NCI-H1436 treated with DMSO at 0.1 percent for 48 hours (cell line): ENCODE measurements around the gene KCNB1.
"Not testable (repeated sequence)": the region's sequence is repeated elsewhere in the genome, so short reads cannot be mapped to it uniquely, and the experiment has no call there.

ENCODE experiments used
- DNase-seq: peaks from one replicate; lab custom pipeline; 2025; lab: John Stamatoyannopoulos, UW

KCNB1 gene

GRCh38 chr20:49435639-49436038 lies 46.8 kb downstream of the KCNB1 start:
- no peak for DNase-seq

GRCh38 chr20:49433333-49433732 lies 49.1 kb downstream of the KCNB1 start:
- DNase-seq, result no peak

- no peak for DNase-seq
Observed at GRCh38 chr20:49432550-49432949, 49.9 kb downstream of the KCNB1 start.

GRCh38 chr20:49431329-49431728 lies 51.1 kb downstream of the KCNB1 start:
- no peak for DNase-seq

GRCh38 chr20:49430320-49430719 lies 52.1 kb downstream of the KCNB1 start:
- no peak for DNase-seq

- no peak for DNase-seq
Observed at GRCh38 chr20:49427751-49428518, 54.5 kb downstream of the KCNB1 start.

- no peak for DNase-seq
Observed at GRCh38 chr20:49426873-49427272, 55.6 kb downstream of the KCNB1 start.

GRCh38 chr20:49426395-49426794 lies 56.1 kb downstream of the KCNB1 start:
- DNase-seq, result no peak

- no peak for DNase-seq
Observed at GRCh38 chr20:49424536-49424935, 57.9 kb downstream of the KCNB1 start.

GRCh38 chr20:49422161-49422560 lies 60.3 kb downstream of the KCNB1 start:
- no peak for DNase-seq

GRCh38 chr20:49420811-49421295 lies 61.6 kb downstream of the KCNB1 start:
- DNase-seq, result no peak

GRCh38 chr20:49420292-49420691 lies 62.2 kb downstream of the KCNB1 start:
- DNase-seq, result no peak

- DNase-seq, result no peak
Observed at GRCh38 chr20:49419785-49420184, 62.7 kb downstream of the KCNB1 start.

GRCh38 chr20:49418809-49419208 lies 63.7 kb downstream of the KCNB1 start:
- DNase-seq, result no peak

- DNase-seq, result no peak
Observed at GRCh38 chr20:49417843-49418555, 64.5 kb downstream of the KCNB1 start.

- no peak for DNase-seq
Observed at GRCh38 chr20:49415668-49416044, 66.8 kb downstream of the KCNB1 start.

GRCh38 chr20:49415005-49415667 lies 67.3 kb downstream of the KCNB1 start:
- DNase-seq, result no peak

- no peak for DNase-seq
Observed at GRCh38 chr20:49413677-49414076, 68.8 kb downstream of the KCNB1 start.

- no peak for DNase-seq
Observed at GRCh38 chr20:49412953-49413352, 69.5 kb downstream of the KCNB1 start.

- no peak for DNase-seq
Observed at GRCh38 chr20:49412254-49412653, 70.2 kb downstream of the KCNB1 start.

- no peak for DNase-seq
Observed at GRCh38 chr20:49411221-49411925, 71.1 kb downstream of the KCNB1 start.

- DNase-seq, result not testable (repeated sequence)
Observed at GRCh38 chr20:49409975-49410621, 72.4 kb downstream of the KCNB1 start.
